K562 (cell line): ENCODE data around the gene MOK. TPM values are rescaled to one million over a fixed set of nuclear protein-coding genes. Genes with fewer than 3 reads are reported as not detected.
A peak's percentile ranks its signal among the peaks of the same experiment; 100 is the strongest.

Experiments used
- ATAC-seq: fragments of 200-7000 bp; cut with Tn5 transposase; 3 replicates; pipeline ENCODE4 v1.9.1; 2020; ENCODE audit warnings: moderate library complexity
- BruUV-seq: library from RNA; stranded (reverse); fragments of 400-500 nt; replicated peaks from 2 replicates; lab custom pipeline; 2021; lab: Mats Ljungman, UMichigan
- CTCF ChIA-PET: fragments of 300-600 bp; formaldehyde crosslinking; extraction: SDS; loops from one replicate; lab custom pipeline; 2021; ENCODE audit warnings: low intra/inter-chr PET ratio; lab: Yijun Ruan, JAX
- POLR2A ChIA-PET: fragments of 300-600, 350-650 bp; sonication (Branson Sonifier 250); formaldehyde crosslinking; extraction: SDS; loops from one replicate; lab custom pipeline; 2021; ENCODE audit warnings: antibody characterized with exemption, inconsistent platforms; lab: Yijun Ruan, JAX
- DNase-seq, 4 experiments: peaks; one replicate each; pipeline versions ENCODE4 v3.0.0 to v3.0.0-alpha.2; 2011 to 2018; ENCODE audit warnings: low spot score in 3 of 4, mixed read lengths in 3 of 4; ENCODE audit errors: extremely low read depth in 1 of 4
- FAIRE-seq: peaks from 2 replicates; lab custom pipeline; 2011; peaks lifted over from hg19 to GRCh38; lab: Jason Lieb, UNC
- H2AFZ ChIP-seq: 2 replicates; pipeline ENCODE4 v1.6.0; 2011; ENCODE audit warnings: low read depth, low read length, control low read depth, inconsistent platforms
- H3K27ac ChIP-seq: fragments of 200-600 bp; 3 replicates; pipeline ENCODE4 v1.8.0; 2011; ENCODE audit warnings: low read depth, mild to moderate bottlenecking, control low read depth, inconsistent platforms, low read length, moderate library complexity, mixed read lengths; ENCODE audit errors: extremely low read depth
- H3K27me3 ChIP-seq, 2 experiments: fragments of 300-600 bp in 1 of 2; 2 replicates in 1 of 2; 3 replicates in 1 of 2; pipeline versions ENCODE4 v1.6.0 to v1.8.0; 2011; ENCODE audit warnings: inconsistent platforms in 2 of 2, low read length in 2 of 2, mild to moderate bottlenecking in 1 of 2, mixed read lengths in 1 of 2, moderate library complexity in 1 of 2; ENCODE audit not compliant: control insufficient read depth in 2 of 2, insufficient read depth in 2 of 2
- H3K36me3 ChIP-seq: fragments of 300-600 bp; 3 replicates; pipeline ENCODE4 v1.8.0; 2011; ENCODE audit warnings: mild to moderate bottlenecking, low read length, inconsistent platforms; ENCODE audit not compliant: control insufficient read depth, insufficient read depth
- H3K4me1 ChIP-seq, 2 experiments: fragments of 200-600 bp in 1 of 2; replicated peaks in 1 of 2; 2 replicates in 1 of 2; 3 replicates in 1 of 2; pipeline versions ENCODE4 v1.5.1 to v1.8.0; 2011; ENCODE audit warnings: inconsistent platforms in 2 of 2, low read length in 2 of 2, mild to moderate bottlenecking in 1 of 2, mixed read lengths in 1 of 2, moderate library complexity in 1 of 2; ENCODE audit not compliant: control insufficient read depth in 2 of 2, insufficient read depth in 2 of 2
- H3K4me2 ChIP-seq: 2 replicates; pipeline ENCODE4 v1.6.1; 2011; ENCODE audit warnings: low read length, control low read depth, inconsistent platforms, mixed read lengths; ENCODE audit not compliant: insufficient read depth
- H3K4me3 ChIP-seq: fragments of 200-600 bp; sonication (generic), shearing (Covaris generic); 2 replicates; pipeline ENCODE4 v1.5.1; 2016; ENCODE audit warnings: control low read depth, inconsistent platforms
- H3K79me2 ChIP-seq: fragments of 200-600 bp; 3 replicates; pipeline ENCODE4 v1.8.0; 2011; ENCODE audit warnings: low read length, inconsistent platforms; ENCODE audit not compliant: control insufficient read depth, insufficient read depth
- H3K9ac ChIP-seq, 2 experiments: 2 replicates each; pipeline versions ENCODE4 v1.6.0 to v1.6.1; 2011; ENCODE audit warnings: low read depth in 2 of 2, low read length in 2 of 2, control low read depth in 1 of 2, inconsistent platforms in 1 of 2, mild to moderate bottlenecking in 1 of 2, mixed read lengths in 1 of 2; ENCODE audit not compliant: insufficient read depth in 1 of 2
- H3K9me1 ChIP-seq: one replicate; pipeline ENCODE4 v1.6.0; 2011; ENCODE audit warnings: inconsistent platforms, mild to moderate bottlenecking, low read length, moderate library complexity; ENCODE audit not compliant: control insufficient read depth, insufficient read depth
- H3K9me3 ChIP-seq: replicated peaks from 2 replicates; pipeline ENCODE4 v1.5.1; 2011; ENCODE audit warnings: low read depth, low read length, inconsistent platforms; ENCODE audit not compliant: control insufficient read depth, insufficient read depth
- H4K20me1 ChIP-seq: replicated peaks from 2 replicates; pipeline ENCODE4 v1.6.1; 2011; ENCODE audit warnings: low read length, inconsistent platforms, mixed read lengths; ENCODE audit not compliant: control insufficient read depth, insufficient read depth
- FOXM1 ChIP-seq, 2 experiments: fragments of 450-650 bp in 1 of 2; sonication (generic) in 1 of 2; formaldehyde crosslinking in 1 of 2; IDR thresholded peaks; 2 replicates each; pipeline versions ENCODE4 v1.6.1 to v1.9.0; 2017 to 2022; ENCODE audit warnings: low read depth in 2 of 2, mild to moderate bottlenecking in 2 of 2, missing genetic modification reagents in 1 of 2, moderate library complexity in 1 of 2
- HMG20B ChIP-seq: fragments of 250-450 bp; sonication (Bioruptor Pico); IDR thresholded peaks from 2 replicates; pipeline ENCODE4 v1.5.0; 2021; ENCODE audit warnings: mild to moderate bottlenecking
- KLF6 ChIP-seq: fragments of 250-450 bp; sonication (Bioruptor Pico); IDR thresholded peaks from 2 replicates; pipeline ENCODE4 v1.4.0; 2020; ENCODE audit warnings: mild to moderate bottlenecking, moderate library complexity, borderline replicate concordance
- TFE3 ChIP-seq: fragments of 450-650 bp; formaldehyde crosslinking; IDR thresholded peaks from 2 replicates; pipeline ENCODE4 v1.4.0; 2020; ENCODE audit warnings: mild to moderate bottlenecking, mixed read lengths
- THRB ChIP-seq: fragments of 450-650 bp; formaldehyde crosslinking; conservative IDR thresholded peaks from 2 replicates; pipeline ENCODE4 v1.4.0; 2022; ENCODE audit warnings: mild to moderate bottlenecking, missing genetic modification characterization
- ZNF655 ChIP-seq: fragments of 250-450 bp; sonication (Bioruptor Pico); IDR thresholded peaks from 2 replicates; pipeline ENCODE4 v1.5.0; 2021
- WGBS: fragments of 100-300 bp; shearing (Covaris generic); methylation state at CpG from one replicate; pipeline ENCODE4 v1.1.6; 2016; ENCODE audit warnings: low coverage, mixed read lengths; ENCODE audit not compliant: insufficient coverage; ENCODE audit errors: missing lambda C conversion rate; 5-methylcytosine and 5-hydroxymethylcytosine counted together
- in situ Hi-C: fragments of 300-500 bp; cut with MboI; formaldehyde crosslinking; loops from 4 replicates; pipeline ENCODE4 v1.15.0; 2018; ENCODE audit warnings: inconsistent platforms, mixed read lengths
- intact Hi-C: fragments of 100-400 bp; cut with micrococcal nuclease; formaldehyde crosslinking; loops from 2 replicates; pipeline ENCODE4 v1.14.2; 2022
- polyA plus RNA-seq, 8 experiments: library from polyadenylated mRNA; depleted of rRNA in 4 of 8; stranded (reverse) in 5 of 8; unstranded in 3 of 8; fragments of >200 nt; fragmentation: Nextera tagmentation in 2 of 8; fragmentation: Illumina TruSeq in 1 of 8; extraction: Ambion mirVana in 2 of 8; extraction: Trizol in 1 of 8; gene quantifications; 2 replicates each; pipeline versions ENCODE4 v1.2.1 to v1.2.3, GENCODE V29; 2011 to 2014; ENCODE audit warnings: inconsistent platforms in 1 of 8, missing spikeins in 1 of 8
- total RNA-seq, 7 experiments: library from RNA; depleted of rRNA in 6 of 7; stranded (reverse); fragments of >200 nt in 6 of 7; fragmentation: Illumina TruSeq in 2 of 7; extraction: Trizol in 2 of 7; gene quantifications; 2 replicates each; pipeline versions ENCODE4 v1.2.1 to v1.2.3, GENCODE V29; 2011 to 2021; ENCODE audit warnings: low replicate concordance in 1 of 7

The MOK gene
- total and polyA plus RNA-seq, 9 of the 15 experiments (the other 6 are each of a cell fraction or from before 2014, with no cell fraction given): 1.3 to 8.4 (median 5.3) TPM

GRCh38 chr14:102196039-102196901 lies 108.7 kb downstream of the MOK start:
- H3K36me3 ChIP-seq: peaks cover 39% of the 10 kb centered on the region; the same call in 2 of the 3 replicates
- no peak overlapping the region for H3K4me2 ChIP-seq
- H3K27me3 ChIP-seq: no peaks in the 10 kb centered on the region
- no TSS peak for BruUV-seq
- H3K27ac ChIP-seq: no peak overlapping the region
- H3K9me3 ChIP-seq: no peaks in the 10 kb centered on the region
- in situ Hi-C loops: no loop called here
- TF ChIP-seq HMG20B: no peak
- TF ChIP-seq, all 486 proteins: peak for 0
- no peak for DNase-seq
- FAIRE-seq: no peak
- Histone ChIP-seq H4K20me1 (peaks cover 3% of the 10 kb centered on the region; the same call in 1 of the 2 replicates), H3K79me2 (peaks cover 15% of the 10 kb centered on the region), H2AFZ (no peak overlapping the region), H3K9ac (no peak overlapping the region), H3K9me1 (no peaks in the 10 kb centered on the region), H3K4me1 (peaks cover under 1 to 3% of the 10 kb centered on the region in 2 experiments; a peak in 1 of 5 replicates), H3K4me3 (no peak overlapping the region)
- ChIA-PET CTCF (no interaction called here), POLR2A (interaction anchor here (0.6 kb wide), 1 partner anchor 353 kb away, joined by 4 read pairs; no protein-coding TSS in a partner anchor)
- no peak for ATAC-seq
- intact Hi-C loops: no loop called here
- 96% methylated on average over 6 of the region's 6 CpGs for WGBS

GRCh38 chr14:102195446-102195845 lies 109.5 kb downstream of the MOK start:
- H3K4me2 ChIP-seq: no peak overlapping the region
- no peak overlapping the region for H3K27ac ChIP-seq
- WGBS: 91% methylated on average over 1 of the region's 1 CpG
- ATAC-seq (no peak), DNase-seq (no peak), FAIRE-seq (no peak)
- POLR2A ChIA-PET: no interaction called here
- peaks cover 7% of the 10 kb centered on the region; the same call in 1 of the 2 replicates for H4K20me1 ChIP-seq
- H3K4me3 ChIP-seq: no peak overlapping the region
- no TSS peak for BruUV-seq
- H3K9me3 ChIP-seq: no peaks in the 10 kb centered on the region
- CTCF ChIA-PET: no interaction called here
- TF ChIP-seq TFE3 (CRISPR knock-in tag): peak; percentile 66
- no peak for TF ChIP-seq FOXM1 (IDR thresholded peaks at IDR 0.05; ENCODE audit: low read depth)
- TF ChIP-seq FOXM1 (CRISPR knock-in tag; IDR thresholded peaks at IDR 0.05; ENCODE audit: low read depth): no peak
- no peak for TF ChIP-seq KLF6
- no peak for TF ChIP-seq THRB
- no peak for TF ChIP-seq ZNF655 (CRISPR knock-in tag)
- H3K9ac ChIP-seq: no peak overlapping the region
- H3K27me3 ChIP-seq: no peaks in the 10 kb centered on the region
- H3K36me3 ChIP-seq: peaks cover 39% of the 10 kb centered on the region; the same call in 2 of the 3 replicates
- peaks cover 3 to 4% of the 10 kb centered on the region in 2 experiments; a peak in 2 of 5 replicates for H3K4me1 ChIP-seq
- no peak overlapping the region for H2AFZ ChIP-seq
- intact Hi-C loops: no loop called here
- H3K9me1 ChIP-seq: no peaks in the 10 kb centered on the region
- in situ Hi-C loops: no loop called here
- peaks cover 20% of the 10 kb centered on the region for H3K79me2 ChIP-seq
